H1 (cell line): ENCODE results near the gene C1orf21. TPM values are rescaled to one million over a fixed set of nuclear protein-coding genes. Genes with fewer than 3 reads are reported as not detected.

Experiments used
- CTCF ChIA-PET: fragments of 300-600 bp; sonication (Branson Sonifier 250); formaldehyde crosslinking; loops from one replicate; lab custom pipeline; 2021; ENCODE audit not compliant: partially characterized antibody; lab: Charles Lee
- POLR2A ChIA-PET: fragments of 300-600 bp; sonication (Branson Sonifier 250); formaldehyde crosslinking; loops from one replicate; lab custom pipeline; 2021; ENCODE audit warnings: inconsistent platforms; ENCODE audit not compliant: partially characterized antibody; lab: Charles Lee
- DNase-seq, 2 experiments: peaks; one replicate each; pipeline versions ENCODE4 v3.0.0 to v3.0.0-alpha.2; 2010 to 2022; ENCODE audit warnings: low spot score in 2 of 2, low read depth in 1 of 2, mixed read lengths in 1 of 2
- FAIRE-seq: peaks from 2 replicates; lab custom pipeline; 2011; peaks lifted over from hg19 to GRCh38; lab: Jason Lieb, UNC
- H2AFZ ChIP-seq: 2 replicates; pipeline ENCODE4 v1.8.1; 2012; ENCODE audit warnings: low read length, inconsistent platforms
- H2AK5ac ChIP-seq: 2 replicates; pipeline ENCODE4 v1.6.1; 2013; ENCODE audit warnings: low read depth, low read length
- H2BK120ac ChIP-seq: replicated peaks from 2 replicates; pipeline ENCODE3; 2013; ENCODE audit warnings: low read depth, low read length, inconsistent platforms
- H2BK12ac ChIP-seq: 2 replicates; pipeline ENCODE4 v1.6.1; 2013; ENCODE audit warnings: low read depth, low read length
- H2BK15ac ChIP-seq: 2 replicates; pipeline ENCODE4 v1.6.1; 2013; ENCODE audit warnings: low read length
- H2BK20ac ChIP-seq: 2 replicates; pipeline ENCODE4 v1.6.1; 2013; ENCODE audit warnings: low read length
- H2BK5ac ChIP-seq: 2 replicates; pipeline ENCODE4 v1.6.1; 2013; ENCODE audit warnings: low read depth, low read length
- H3K14ac ChIP-seq: 2 replicates; pipeline ENCODE4 v1.6.1; 2013; ENCODE audit warnings: inconsistent platforms; ENCODE audit not compliant: insufficient read length
- H3K18ac ChIP-seq: 2 replicates; pipeline ENCODE4 v1.6.1; 2013; ENCODE audit warnings: low read length; ENCODE audit errors: extremely low read depth
- H3K23ac ChIP-seq: 2 replicates; pipeline ENCODE4 v1.6.1; 2013; ENCODE audit warnings: inconsistent platforms; ENCODE audit not compliant: insufficient read length
- H3K23me2 ChIP-seq: 2 replicates; pipeline ENCODE4 v1.6.1; 2013; ENCODE audit warnings: low read depth, low read length
- H3K27ac ChIP-seq: 2 replicates; pipeline ENCODE4 v1.6.1; 2011; ENCODE audit warnings: low read depth, low read length, inconsistent platforms
- H3K27me3 ChIP-seq, 4 experiments: replicated peaks in 1 of 4; 1 replicate in 1 of 4; 2 replicates in 3 of 4; pipeline versions ENCODE4 v1.6.1 to v1.8.1; 2011 to 2013; ENCODE audit warnings: low read length in 3 of 4, mild to moderate bottlenecking in 3 of 4, inconsistent platforms in 2 of 4, mixed read lengths in 2 of 4, moderate library complexity in 1 of 4; ENCODE audit not compliant: control insufficient read depth in 3 of 4, insufficient read depth in 3 of 4; ENCODE audit errors: extremely low read depth in 1 of 4
- H3K36me3 ChIP-seq, 4 experiments: 2 replicates each; pipeline versions ENCODE4 v1.6.1 to v1.8.1; 2011 to 2013; ENCODE audit warnings: mild to moderate bottlenecking in 4 of 4, low read length in 3 of 4, moderate library complexity in 2 of 4, control low read depth in 1 of 4, inconsistent platforms in 1 of 4; ENCODE audit not compliant: insufficient read depth in 4 of 4, control insufficient read depth in 2 of 4
- H3K4ac ChIP-seq: replicated peaks from 2 replicates; pipeline ENCODE3; 2013; ENCODE audit warnings: low read length, low read depth, mixed read lengths, inconsistent platforms; ENCODE audit not compliant: insufficient read length
- H3K4me1 ChIP-seq, 4 experiments: replicated peaks in 1 of 4; 1 replicate in 1 of 4; 2 replicates in 3 of 4; pipeline versions ENCODE4 v1.6.1 to v1.8.1; 2011 to 2013; ENCODE audit warnings: low read length in 3 of 4, inconsistent platforms in 2 of 4, mixed read lengths in 1 of 4; ENCODE audit not compliant: insufficient read depth in 4 of 4, control insufficient read depth in 3 of 4
- H3K4me2 ChIP-seq, 2 experiments: 2 replicates each; pipeline versions ENCODE4 v1.6.1 to v1.8.1; 2011 to 2013; ENCODE audit warnings: low read depth in 2 of 2, low read length in 2 of 2, control low read depth in 1 of 2, inconsistent platforms in 1 of 2, mild to moderate bottlenecking in 1 of 2; ENCODE audit not compliant: insufficient read depth in 1 of 2
- H3K4me3 ChIP-seq, 4 experiments: fragments of 200-600, 300-600 bp in 1 of 4; sonication (generic), shearing (Covaris generic), sonication (Bioruptor Twin) in 1 of 4; 2 replicates each; pipeline versions ENCODE4 v1.5.1 to v1.8.1; 2011 to 2016; ENCODE audit warnings: low read length in 4 of 4, low read depth in 3 of 4, control low read depth in 2 of 4, inconsistent platforms in 2 of 4, mild to moderate bottlenecking in 2 of 4, mixed read lengths in 1 of 4, moderate library complexity in 1 of 4; ENCODE audit not compliant: insufficient read depth in 2 of 4; ENCODE audit errors: extremely low read depth in 1 of 4
- H3K56ac ChIP-seq: replicated peaks from 2 replicates; pipeline ENCODE3; 2013; ENCODE audit warnings: low read depth, mild to moderate bottlenecking, mixed read lengths, low read length, inconsistent platforms; ENCODE audit not compliant: insufficient read length
- H3K79me1 ChIP-seq: 2 replicates; pipeline ENCODE4 v1.6.1; 2013; ENCODE audit warnings: low read depth, low read length, control low read depth
- H3K79me2 ChIP-seq, 2 experiments: 2 replicates each; pipeline versions ENCODE4 v1.6.1 to v1.8.1; 2012 to 2013; ENCODE audit warnings: low read length in 2 of 2, mild to moderate bottlenecking in 2 of 2, inconsistent platforms in 1 of 2; ENCODE audit not compliant: insufficient read depth in 2 of 2, control insufficient read depth in 1 of 2
- H3K9ac ChIP-seq, 4 experiments: replicated peaks in 1 of 4; 1 replicate in 1 of 4; 2 replicates in 3 of 4; pipeline versions ENCODE4 v1.6.1 to v1.8.1; 2011 to 2013; ENCODE audit warnings: low read depth in 3 of 4, low read length in 3 of 4, control low read depth in 2 of 4, mild to moderate bottlenecking in 2 of 4, moderate library complexity in 2 of 4, inconsistent platforms in 1 of 4; ENCODE audit errors: extremely low read depth in 1 of 4
- H3K9me3 ChIP-seq, 2 experiments: 2 replicates each; pipeline versions ENCODE4 v1.6.1 to v1.8.1; 2012 to 2013; ENCODE audit warnings: mild to moderate bottlenecking in 2 of 2, moderate library complexity in 2 of 2, control low read depth in 1 of 2, inconsistent platforms in 1 of 2, low read depth in 1 of 2, low read length in 1 of 2, mixed read lengths in 1 of 2; ENCODE audit not compliant: insufficient read depth in 2 of 2
- H4K20me1 ChIP-seq, 2 experiments: replicated peaks in 1 of 2; 2 replicates each; pipeline versions ENCODE3 to v1.8.1; 2011 to 2013; ENCODE audit warnings: inconsistent platforms in 2 of 2, low read length in 2 of 2, mild to moderate bottlenecking in 1 of 2; ENCODE audit not compliant: insufficient read depth in 2 of 2, control insufficient read depth in 1 of 2
- H4K5ac ChIP-seq: 2 replicates; pipeline ENCODE4 v1.6.1; 2013; ENCODE audit warnings: low read length, low read depth, mixed read lengths, inconsistent platforms; ENCODE audit not compliant: insufficient read length
- H4K8ac ChIP-seq: 2 replicates; pipeline ENCODE4 v1.8.0; 2013; ENCODE audit warnings: mild to moderate bottlenecking, moderate library complexity, low read length, inconsistent platforms; ENCODE audit not compliant: insufficient read depth; ENCODE audit errors: extremely low read depth
- H4K91ac ChIP-seq: replicated peaks from 2 replicates; pipeline ENCODE3; 2013; ENCODE audit warnings: low read length, mixed read lengths, inconsistent platforms; ENCODE audit not compliant: insufficient read length
- NRF1 ChIP-seq: IDR thresholded peaks from 2 replicates; pipeline ENCODE4 v1.6.1; 2011; ENCODE audit warnings: mild to moderate bottlenecking, low read depth, low read length, improper control_type of control experiment
- RXRA ChIP-seq: IDR thresholded peaks from 2 replicates; pipeline ENCODE4 v1.6.1; 2011; ENCODE audit warnings: low read depth, mild to moderate bottlenecking, low read length, moderate library complexity; ENCODE audit not compliant: insufficient read depth
- WGBS, 2 experiments: shearing (Covaris generic) in 1 of 2; methylation state at CpG; one replicate each; pipeline versions ENCODE4 v1.1.6 to v1.1.7; 2013 to 2015; ENCODE audit warnings: low lambda C conversion rate in 2 of 2, mixed read lengths in 2 of 2, inconsistent platforms in 1 of 2, low coverage in 1 of 2, missing lambda C conversion rate in 1 of 2; ENCODE audit not compliant: insufficient replicate concordance in 2 of 2, insufficient coverage in 1 of 2, insufficient read length in 1 of 2; ENCODE audit errors: extremely low coverage in 1 of 2, missing lambda C conversion rate in 1 of 2; 5-methylcytosine and 5-hydroxymethylcytosine counted together
- polyA plus RNA-seq, 7 experiments: library from polyadenylated mRNA; depleted of rRNA in 3 of 7; stranded (reverse) in 5 of 7; unstranded in 2 of 7; fragments of >200 nt in 5 of 7; fragments of 200-250 nt in 2 of 7; gene quantifications; 1 replicate in 5 of 7; 2 replicates in 1 of 7; 4 replicates in 1 of 7; pipeline versions ENCODE4 v1.2.1 to v1.2.3, GENCODE V29; 2011 to 2013; ENCODE audit warnings: missing spikeins in 2 of 7, mixed read lengths in 2 of 7
- total RNA-seq: library from RNA; stranded (reverse); fragmentation: NEBNext Ultra II Directional; extraction: Animal tissue kit (Norgen Biotek cat#: 25700); gene quantifications from 2 replicates; pipeline ENCODE4 v1.2.1, GENCODE V29; 2021

The C1orf21 gene
- total and polyA plus RNA-seq, 2 of the 8 experiments (the other 6 are each of a cell fraction or from before 2014, with no cell fraction given), result 16.6 to 51.0 TPM

- Histone ChIP-seq H3K4me2 (no peak overlapping the region; a peak in 1 of 4 replicates), H3K79me2 (peaks cover 41 to 84% of the 10 kb centered on the region in 2 experiments; a peak in 3 of 4 replicates), H3K23ac (no peak overlapping the region), H2BK20ac (no peak overlapping the region), H2BK15ac (no peak overlapping the region), H3K79me1 (peaks cover 7% of the 10 kb centered on the region)
- CTCF ChIA-PET, result interaction anchor here (0.7 to 2.0 kb wide), 2 partner anchors 172 to 273 kb away, joined by 4 to 9 read pairs; no protein-coding TSS in a partner anchor
- DNase-seq (no peak), FAIRE-seq (no peak)
- TF ChIP-seq NRF1, result no peak
- TF ChIP-seq RXRA, result no peak
- TF ChIP-seq, all 59 proteins: peak for 0
- no peak overlapping the region for H3K18ac ChIP-seq
- no peak overlapping the region for H2AK5ac ChIP-seq
- no peak overlapping the region for H4K8ac ChIP-seq
- H4K91ac ChIP-seq, result no peak overlapping the region
- H3K4me3 ChIP-seq, result no peak overlapping the region
- H2BK5ac ChIP-seq, result no peak overlapping the region
- POLR2A ChIA-PET, result interaction anchor here (0.7 kb wide), 1 partner anchor 21 kb away, joined by 3 read pairs; no protein-coding TSS in a partner anchor
- H2AFZ ChIP-seq, result no peak overlapping the region
- H3K9me3 ChIP-seq, result no peaks in the 10 kb centered on the region
- no peak overlapping the region for H3K56ac ChIP-seq
- H2BK120ac ChIP-seq, result no peak overlapping the region
- no peak overlapping the region for H3K4ac ChIP-seq
- H3K27me3 ChIP-seq, result no peaks in the 10 kb centered on the region; a peak in 1 of 7 replicates
- H4K20me1 ChIP-seq, result peaks cover 3 to 6% of the 10 kb centered on the region in 2 experiments
- no peak overlapping the region for H3K9ac ChIP-seq
- H3K4me1 ChIP-seq, result peaks cover 1 to 15% (median 7%) of the 10 kb centered on the region in 4 experiments; a peak in 4 of 7 replicates
- WGBS, 2 experiments, result 85% methylated on average over 2 of the region's 2 CpGs; no CpG with 5 or more reads in 1 of the 2 experiments
- H3K23me2 ChIP-seq, result peaks cover 7% of the 10 kb centered on the region
- no peak overlapping the region for H2BK12ac ChIP-seq
- no peak overlapping the region for H3K14ac ChIP-seq
- no peak overlapping the region for H3K27ac ChIP-seq
- no peaks in the 10 kb centered on the region for H3K36me3 ChIP-seq
- H4K5ac ChIP-seq, result no peak overlapping the region
Measured at GRCh38 chr1:184390889-184391288, 4.1 kb downstream of the C1orf21 start.
